PFSK-1 (cell line): ENCODE data around the gene PTPRT.

Experiments
- FOXP2 ChIP-seq: optimal IDR thresholded peaks from 2 replicates; pipeline ENCODE3; 2011; ENCODE audit warnings: borderline replicate concordance, control low read depth, inconsistent platforms; ENCODE audit not compliant: insufficient read depth; ENCODE audit errors: extremely low read length, extremely low read depth
- POLR2AphosphoS5 ChIP-seq: IDR thresholded peaks from 2 replicates; pipeline ENCODE4 v1.6.1; 2012; ENCODE audit warnings: low read depth, mild to moderate bottlenecking, control low read depth, low read length, moderate library complexity
- SIN3A ChIP-seq: IDR thresholded peaks from 2 replicates; pipeline ENCODE4 v1.6.1; 2012; ENCODE audit warnings: mild to moderate bottlenecking, low read length, moderate library complexity, borderline replicate concordance; ENCODE audit not compliant: insufficient read depth
- TAF1 ChIP-seq: IDR thresholded peaks from 2 replicates; pipeline ENCODE4 v1.6.1; 2012; ENCODE audit warnings: low read length, control low read depth, borderline replicate concordance; ENCODE audit not compliant: insufficient read depth
- TF ChIP-seq, protein P1 (sequence below), 2 experiments: IDR thresholded peaks; 2 replicates each; pipeline versions ENCODE4 v1.6.1 to v1.8.0; 2011 to 2012; ENCODE audit warnings: low read depth in 2 of 2, low read length in 2 of 2, control low read depth in 1 of 2, inconsistent platforms in 1 of 2, mild to moderate bottlenecking in 1 of 2, moderate library complexity in 1 of 2; ENCODE audit not compliant: insufficient read depth in 1 of 2

The PTPRT gene

DNA sequence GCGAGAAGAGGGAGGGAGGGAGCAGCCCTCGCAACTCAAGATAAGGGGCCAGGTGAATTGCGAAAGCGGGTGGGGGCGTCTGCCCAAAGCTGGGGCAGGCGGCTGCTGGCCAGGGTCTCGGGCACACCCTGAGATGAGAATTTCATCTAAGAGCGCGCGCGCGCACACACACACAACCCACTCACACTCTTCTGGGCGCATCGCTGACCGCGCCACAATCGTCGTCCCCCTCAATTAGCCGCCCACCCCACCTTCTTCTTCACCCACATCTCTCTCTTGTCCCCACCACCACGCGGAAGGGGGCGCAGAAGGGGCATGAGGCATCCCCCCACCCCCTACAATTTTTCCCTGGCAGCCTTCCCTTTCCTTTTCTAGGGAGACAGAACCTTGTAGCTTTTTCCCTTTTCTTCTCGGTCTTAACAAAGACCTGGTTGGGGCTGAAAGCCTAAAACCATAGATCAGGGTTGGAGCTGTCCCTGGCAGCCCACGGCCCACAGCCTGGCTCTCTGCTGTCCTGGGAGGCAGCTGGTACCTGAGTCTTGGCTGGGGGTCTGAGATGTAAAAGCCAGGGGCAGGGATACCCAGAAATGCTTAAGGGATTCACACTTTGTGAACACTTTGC lies 737 bp upstream of the PTPRT start:
- TF ChIP-seq SIN3A (no peak), POLR2AphosphoS5 (no peak), FOXP2 (no peak), TAF1 (no peak)
- TF ChIP-seq, protein P1, sequence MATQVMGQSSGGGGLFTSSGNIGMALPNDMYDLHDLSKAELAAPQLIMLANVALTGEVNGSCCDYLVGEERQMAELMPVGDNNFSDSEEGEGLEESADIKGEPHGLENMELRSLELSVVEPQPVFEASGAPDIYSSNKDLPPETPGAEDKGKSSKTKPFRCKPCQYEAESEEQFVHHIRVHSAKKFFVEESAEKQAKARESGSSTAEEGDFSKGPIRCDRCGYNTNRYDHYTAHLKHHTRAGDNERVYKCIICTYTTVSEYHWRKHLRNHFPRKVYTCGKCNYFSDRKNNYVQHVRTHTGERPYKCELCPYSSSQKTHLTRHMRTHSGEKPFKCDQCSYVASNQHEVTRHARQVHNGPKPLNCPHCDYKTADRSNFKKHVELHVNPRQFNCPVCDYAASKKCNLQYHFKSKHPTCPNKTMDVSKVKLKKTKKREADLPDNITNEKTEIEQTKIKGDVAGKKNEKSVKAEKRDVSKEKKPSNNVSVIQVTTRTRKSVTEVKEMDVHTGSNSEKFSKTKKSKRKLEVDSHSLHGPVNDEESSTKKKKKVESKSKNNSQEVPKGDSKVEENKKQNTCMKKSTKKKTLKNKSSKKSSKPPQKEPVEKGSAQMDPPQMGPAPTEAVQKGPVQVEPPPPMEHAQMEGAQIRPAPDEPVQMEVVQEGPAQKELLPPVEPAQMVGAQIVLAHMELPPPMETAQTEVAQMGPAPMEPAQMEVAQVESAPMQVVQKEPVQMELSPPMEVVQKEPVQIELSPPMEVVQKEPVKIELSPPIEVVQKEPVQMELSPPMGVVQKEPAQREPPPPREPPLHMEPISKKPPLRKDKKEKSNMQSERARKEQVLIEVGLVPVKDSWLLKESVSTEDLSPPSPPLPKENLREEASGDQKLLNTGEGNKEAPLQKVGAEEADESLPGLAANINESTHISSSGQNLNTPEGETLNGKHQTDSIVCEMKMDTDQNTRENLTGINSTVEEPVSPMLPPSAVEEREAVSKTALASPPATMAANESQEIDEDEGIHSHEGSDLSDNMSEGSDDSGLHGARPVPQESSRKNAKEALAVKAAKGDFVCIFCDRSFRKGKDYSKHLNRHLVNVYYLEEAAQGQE (IDR thresholded peaks at IDR 0.05; ENCODE audit: insufficient read depth in 1 of 2, low read depth in 2 of 2, low read length in 2 of 2), result no peak

DNA sequence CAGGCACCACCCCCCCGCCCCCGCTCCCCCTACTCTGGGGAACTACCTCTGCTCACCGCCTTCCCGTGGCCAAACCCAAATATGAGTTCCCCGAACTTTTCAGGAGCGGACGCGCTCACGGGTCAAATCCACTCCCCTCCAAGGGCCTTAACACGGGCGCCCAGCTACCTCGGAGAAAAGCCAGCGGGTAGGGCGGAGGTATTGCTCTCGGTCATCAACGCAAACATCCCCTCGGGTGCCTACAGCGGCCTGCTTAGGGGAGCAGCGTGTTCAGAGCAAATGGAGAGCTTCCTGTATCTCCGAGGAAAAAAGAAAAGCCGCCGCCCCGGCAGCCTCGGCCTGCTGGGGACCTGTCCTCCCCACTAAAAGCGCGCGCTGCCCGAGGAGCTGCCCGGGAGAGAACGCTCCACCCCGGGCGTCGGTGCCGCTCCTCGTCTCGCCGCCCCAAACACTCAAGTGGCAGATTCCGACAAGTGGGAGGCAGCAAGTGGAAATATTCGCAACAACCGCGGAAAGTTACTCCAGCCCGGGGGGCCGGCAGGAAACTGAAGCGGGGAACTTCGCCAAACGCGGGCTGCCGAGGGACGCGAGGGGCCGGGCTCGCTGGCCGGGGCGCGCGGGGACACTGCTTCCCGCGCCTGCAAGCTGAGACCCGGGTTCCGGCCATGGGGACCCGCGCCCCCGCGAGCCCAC lies 699 bp downstream of the PTPRT start:
- TF ChIP-seq, protein P1 (IDR thresholded peaks at IDR 0.05; ENCODE audit: insufficient read depth in 1 of 2, low read depth in 2 of 2, low read length in 2 of 2), result no peak
- TF ChIP-seq TAF1 (no peak), POLR2AphosphoS5 (no peak), SIN3A (no peak), FOXP2 (no peak)

DNA sequence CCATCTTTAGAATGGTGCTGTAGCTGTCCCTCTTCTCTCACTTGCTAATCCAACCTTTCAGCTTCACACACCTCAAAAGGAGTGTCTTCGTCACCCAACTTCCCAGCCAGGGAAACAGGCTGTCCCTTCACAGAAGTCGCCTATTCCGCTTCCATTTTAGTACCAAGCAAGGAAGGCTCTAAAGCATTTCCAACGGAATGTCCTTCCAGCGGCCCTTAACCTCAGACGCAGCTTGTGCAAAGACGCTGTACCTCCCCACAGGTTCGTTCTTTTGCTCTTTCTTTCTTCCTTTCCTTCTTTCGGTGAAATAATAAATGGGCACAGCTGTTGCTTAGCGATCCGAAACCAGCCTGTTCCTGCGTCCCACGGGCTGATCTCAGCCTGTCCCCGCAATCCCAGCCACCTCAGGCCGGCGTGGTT lies 1.5 kb downstream of the PTPRT start:
- TF ChIP-seq FOXP2 (no peak), SIN3A (no peak), TAF1 (no peak), POLR2AphosphoS5 (no peak)
- TF ChIP-seq, protein P1 (IDR thresholded peaks at IDR 0.05; ENCODE audit: insufficient read depth in 1 of 2, low read depth in 2 of 2, low read length in 2 of 2), result no peak

DNA sequence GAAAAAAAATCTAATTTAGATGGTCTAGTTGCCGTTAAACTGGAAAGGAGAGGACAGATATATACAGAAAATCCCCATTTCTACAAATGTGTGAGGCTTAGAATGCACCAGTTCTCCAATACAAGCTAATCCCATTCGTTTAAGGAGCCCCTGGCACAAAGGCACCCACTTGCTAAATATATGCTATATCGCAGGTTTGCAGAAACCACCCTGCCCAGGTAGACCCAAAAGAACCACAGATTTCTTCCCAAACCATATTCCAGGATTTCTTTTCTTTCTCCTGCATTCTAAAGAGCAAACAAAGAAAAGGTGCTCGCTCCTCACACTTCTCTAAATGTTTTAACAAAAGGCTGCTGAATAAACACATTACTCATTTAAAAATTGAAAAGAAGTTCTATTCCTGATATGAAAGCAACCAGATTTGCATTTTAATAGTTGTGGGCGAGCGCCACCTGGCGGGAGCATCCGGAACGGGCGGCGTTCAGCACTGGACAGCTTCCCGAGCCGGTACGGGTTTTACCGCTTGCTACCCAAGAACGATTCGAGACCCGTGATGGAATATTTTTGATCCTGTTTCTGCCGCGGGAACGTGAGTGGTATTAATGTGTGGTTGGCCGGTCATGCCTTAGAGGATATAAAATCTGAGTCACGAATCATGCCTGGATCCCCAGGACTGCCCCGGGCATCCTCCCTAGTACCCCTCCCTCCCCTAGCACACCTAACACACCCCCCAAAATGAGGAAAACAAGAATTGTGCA lies 2.1 kb downstream of the PTPRT start:
- TF ChIP-seq FOXP2 (no peak), SIN3A (no peak), POLR2AphosphoS5 (no peak), TAF1 (no peak)
- TF ChIP-seq, protein P1 (IDR thresholded peaks at IDR 0.05; ENCODE audit: insufficient read depth in 1 of 2, low read depth in 2 of 2, low read length in 2 of 2), result peak; percentile 87 to 95
